Fibroblast of lung (primary cell): ENCODE data around the gene PDE4D. TPM values are rescaled to one million over a fixed set of nuclear protein-coding genes. Genes with fewer than 3 reads are reported as not detected.

ENCODE experiments used
- DNase-seq, 2 donors: peaks; one replicate each; pipeline versions ENCODE4 v3.0.0 to v3.0.0-alpha.2; 2010; ENCODE audit warnings: low read depth in 2 of 2
- H2AFZ ChIP-seq: 2 replicates; pipeline ENCODE4 v1.5.1; 2012; ENCODE audit warnings: low read length, control low read depth, inconsistent platforms
- H3K27ac ChIP-seq: 2 replicates; pipeline ENCODE4 v1.5.1; 2011; ENCODE audit warnings: low read length, control low read depth; ENCODE audit not compliant: insufficient read depth
- H3K27me3 ChIP-seq: 2 replicates; pipeline ENCODE4 v1.5.1; 2011; ENCODE audit warnings: mild to moderate bottlenecking, low read length; ENCODE audit not compliant: control insufficient read depth, insufficient read depth
- H3K36me3 ChIP-seq: 2 replicates; pipeline ENCODE4 v1.5.1; 2011; ENCODE audit warnings: low read length; ENCODE audit not compliant: control insufficient read depth, insufficient read depth
- H3K4me1 ChIP-seq: 2 replicates; pipeline ENCODE4 v1.5.1; 2011; ENCODE audit warnings: low read length; ENCODE audit not compliant: control insufficient read depth, insufficient read depth; ENCODE audit errors: extremely low read depth
- H3K4me2 ChIP-seq: 2 replicates; pipeline ENCODE4 v1.5.1; 2011; ENCODE audit warnings: low read length, control low read depth; ENCODE audit not compliant: insufficient read depth; ENCODE audit errors: extremely low read depth
- H3K4me3 ChIP-seq, 4 experiments: fragments of 200-600 bp in 1 of 4; sonication (generic) in 1 of 4; replicated peaks in 1 of 4; 2 replicates each; pipeline ENCODE4 v1.5.1; 2011 to 2016; ENCODE audit warnings: low read length in 4 of 4, low read depth in 3 of 4, mild to moderate bottlenecking in 3 of 4, control low read depth in 2 of 4, inconsistent platforms in 1 of 4, mixed read lengths in 1 of 4; ENCODE audit not compliant: insufficient read depth in 1 of 4; ENCODE audit errors: control extremely low read depth in 1 of 4
- H3K79me2 ChIP-seq: 2 replicates; pipeline ENCODE4 v1.5.1; 2012; ENCODE audit warnings: mild to moderate bottlenecking, low read length, inconsistent platforms; ENCODE audit not compliant: control insufficient read depth, insufficient read depth
- H3K9ac ChIP-seq: 2 replicates; pipeline ENCODE4 v1.5.1; 2011; ENCODE audit warnings: mild to moderate bottlenecking, low read length, control low read depth; ENCODE audit not compliant: insufficient read depth
- H3K9me3 ChIP-seq: 2 replicates; pipeline ENCODE4 v1.5.1; 2012; ENCODE audit warnings: low read depth, low read length; ENCODE audit not compliant: control insufficient read depth, insufficient read depth
- H4K20me1 ChIP-seq: 2 replicates; pipeline ENCODE4 v1.5.1; 2011; ENCODE audit warnings: low read length; ENCODE audit not compliant: control insufficient read depth, insufficient read depth; ENCODE audit errors: extremely low read depth
- EZH2 ChIP-seq: IDR thresholded peaks from 2 replicates; pipeline ENCODE4 v1.5.1; 2012; ENCODE audit warnings: low read length, control low read depth, mild to moderate bottlenecking; ENCODE audit errors: missing control alignments
- polyA plus RNA-seq, 2 donors: library from polyadenylated mRNA; depleted of rRNA in 1 of 2; stranded (reverse) in 1 of 2; unstranded in 1 of 2; fragments of >200 nt; gene quantifications; 2 replicates each; pipeline ENCODE4 v1.2.1, GENCODE V29; 2011 to 2012; ENCODE audit warnings: missing spikeins in 1 of 2
- total RNA-seq: library from RNA; depleted of rRNA; stranded (reverse); fragments of >200 nt; gene quantifications from 2 replicates; pipeline ENCODE4 v1.2.1, GENCODE V29; 2014
- TF ChIP-seq, protein P1 (sequence below), 2 donors: IDR thresholded peaks in 1 of 2; conservative IDR thresholded peaks in 1 of 2; 1 replicate in 1 of 2; 2 replicates in 1 of 2; pipeline ENCODE4 v1.5.1; 2011 to 2012; ENCODE audit warnings: low read length in 2 of 2, control low read depth in 1 of 2, inconsistent platforms in 1 of 2, low read depth in 1 of 2, mild to moderate bottlenecking in 1 of 2

PDE4D gene
- total and polyA plus RNA-seq, 2 donors (not counting 1 experiment from before 2014, with no cell fraction given) = 2.1 to 8.3 TPM

DNA sequence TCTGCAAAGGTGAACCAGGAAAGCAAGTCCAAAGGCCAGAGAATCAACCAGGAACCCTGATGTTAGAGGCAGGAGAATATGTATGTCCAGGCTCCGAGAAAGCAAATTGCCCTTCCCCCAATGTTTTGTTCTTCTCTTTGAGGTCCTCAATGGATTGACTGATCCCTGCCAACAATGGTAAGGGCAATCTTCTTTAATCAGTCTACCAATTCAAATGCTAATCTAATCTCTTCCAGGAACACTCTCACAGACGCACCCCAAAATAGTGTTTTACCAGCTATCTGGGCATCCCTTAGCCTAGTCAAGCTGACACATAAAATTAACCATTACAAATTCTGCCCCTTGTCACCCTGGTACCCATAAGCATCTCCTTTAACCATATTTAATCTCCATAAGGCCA lies 912.6 kb downstream of the PDE4D start:
- H3K4me2 ChIP-seq = no peak overlapping the region
- no peak overlapping the region for H3K9ac ChIP-seq
- no peaks in the 10 kb centered on the region for H3K79me2 ChIP-seq
- no peak overlapping the region for H3K4me3 ChIP-seq
- no peaks in the 10 kb centered on the region for H3K4me1 ChIP-seq
- DNase-seq = no peak
- H2AFZ ChIP-seq = no peak overlapping the region
- H3K27me3 ChIP-seq = no peaks in the 10 kb centered on the region
- no peaks in the 10 kb centered on the region for H3K36me3 ChIP-seq
- H4K20me1 ChIP-seq = no peaks in the 10 kb centered on the region
- TF ChIP-seq EZH2 = no peak
- TF ChIP-seq, protein P1, sequence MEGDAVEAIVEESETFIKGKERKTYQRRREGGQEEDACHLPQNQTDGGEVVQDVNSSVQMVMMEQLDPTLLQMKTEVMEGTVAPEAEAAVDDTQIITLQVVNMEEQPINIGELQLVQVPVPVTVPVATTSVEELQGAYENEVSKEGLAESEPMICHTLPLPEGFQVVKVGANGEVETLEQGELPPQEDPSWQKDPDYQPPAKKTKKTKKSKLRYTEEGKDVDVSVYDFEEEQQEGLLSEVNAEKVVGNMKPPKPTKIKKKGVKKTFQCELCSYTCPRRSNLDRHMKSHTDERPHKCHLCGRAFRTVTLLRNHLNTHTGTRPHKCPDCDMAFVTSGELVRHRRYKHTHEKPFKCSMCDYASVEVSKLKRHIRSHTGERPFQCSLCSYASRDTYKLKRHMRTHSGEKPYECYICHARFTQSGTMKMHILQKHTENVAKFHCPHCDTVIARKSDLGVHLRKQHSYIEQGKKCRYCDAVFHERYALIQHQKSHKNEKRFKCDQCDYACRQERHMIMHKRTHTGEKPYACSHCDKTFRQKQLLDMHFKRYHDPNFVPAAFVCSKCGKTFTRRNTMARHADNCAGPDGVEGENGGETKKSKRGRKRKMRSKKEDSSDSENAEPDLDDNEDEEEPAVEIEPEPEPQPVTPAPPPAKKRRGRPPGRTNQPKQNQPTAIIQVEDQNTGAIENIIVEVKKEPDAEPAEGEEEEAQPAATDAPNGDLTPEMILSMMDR (conservative IDR thresholded peaks at IDR 0.05 in 1 of 2, IDR thresholded peaks at IDR 0.05 in 1 of 2; ENCODE audit: low read depth in 1 of 2, low read length in 2 of 2) = no peak
- no peak overlapping the region for H3K27ac ChIP-seq
- no peaks in the 10 kb centered on the region for H3K9me3 ChIP-seq

DNA sequence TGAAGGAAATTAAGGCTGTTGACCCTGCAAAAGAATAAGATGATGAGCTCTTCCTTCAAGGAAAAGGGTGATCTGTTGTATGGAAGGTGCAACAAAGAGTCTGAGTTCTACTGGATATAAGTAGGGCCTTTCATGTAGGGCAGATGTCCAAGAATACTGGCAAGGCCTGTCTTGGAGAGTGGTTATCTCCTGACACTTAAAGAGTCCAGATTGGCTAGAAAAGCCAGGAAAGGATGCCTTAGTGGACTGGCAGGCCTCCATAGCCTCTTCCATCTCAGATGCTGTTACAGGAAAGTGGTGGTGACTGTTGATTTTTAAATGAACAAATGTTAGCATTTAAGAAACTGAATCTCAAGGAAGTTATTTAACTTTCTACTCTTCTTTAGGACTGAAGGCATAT lies 914.4 kb downstream of the PDE4D start:
- no peaks in the 10 kb centered on the region for H3K36me3 ChIP-seq
- TF ChIP-seq, protein P1 (conservative IDR thresholded peaks at IDR 0.05 in 1 of 2, IDR thresholded peaks at IDR 0.05 in 1 of 2; ENCODE audit: low read depth in 1 of 2, low read length in 2 of 2) = no peak
- no peak for TF ChIP-seq EZH2
- H3K79me2 ChIP-seq = no peaks in the 10 kb centered on the region
- H3K9me3 ChIP-seq = no peaks in the 10 kb centered on the region
- no peak overlapping the region for H2AFZ ChIP-seq
- H4K20me1 ChIP-seq = no peaks in the 10 kb centered on the region
- H3K4me1 ChIP-seq = no peaks in the 10 kb centered on the region
- no peaks in the 10 kb centered on the region for H3K27me3 ChIP-seq
- no peak overlapping the region for H3K4me2 ChIP-seq
- no peak overlapping the region for H3K4me3 ChIP-seq
- no peak overlapping the region for H3K27ac ChIP-seq
- H3K9ac ChIP-seq = no peak overlapping the region
- DNase-seq = no peak

DNA sequence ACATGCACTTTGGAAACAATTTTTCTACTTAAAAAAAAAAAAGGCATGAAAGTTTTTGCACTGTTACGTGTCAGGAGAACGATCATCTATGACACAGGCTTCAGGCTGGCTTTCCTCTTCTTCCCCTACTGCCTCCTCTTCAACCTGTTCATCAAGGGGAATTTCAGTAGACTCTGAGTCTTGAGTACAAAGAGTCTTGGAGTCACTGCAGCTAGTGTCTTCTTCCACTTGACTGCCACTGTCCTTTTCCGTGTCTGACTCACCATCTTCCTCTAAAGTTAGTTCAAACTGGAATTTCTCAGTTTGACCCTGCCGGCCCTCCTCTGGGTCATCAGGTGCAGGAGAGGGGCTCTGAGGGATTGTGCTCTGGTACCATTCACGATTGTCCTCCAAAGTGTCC lies 918.9 kb downstream of the PDE4D start:
- H3K9me3 ChIP-seq = no peaks in the 10 kb centered on the region
- no peak overlapping the region for H3K9ac ChIP-seq
- H3K4me3 ChIP-seq = no peak overlapping the region
- H3K27ac ChIP-seq = no peak overlapping the region
- TF ChIP-seq EZH2 = no peak
- TF ChIP-seq, protein P1 (conservative IDR thresholded peaks at IDR 0.05 in 1 of 2, IDR thresholded peaks at IDR 0.05 in 1 of 2; ENCODE audit: low read depth in 1 of 2, low read length in 2 of 2) = no peak
- no peaks in the 10 kb centered on the region for H3K4me1 ChIP-seq
- no peaks in the 10 kb centered on the region for H4K20me1 ChIP-seq
- H2AFZ ChIP-seq = no peak overlapping the region
- DNase-seq = no peak
- H3K27me3 ChIP-seq = no peaks in the 10 kb centered on the region
- H3K4me2 ChIP-seq = no peak overlapping the region
- no peaks in the 10 kb centered on the region for H3K79me2 ChIP-seq
- H3K36me3 ChIP-seq = no peaks in the 10 kb centered on the region
